IPS-20b (cell line): ENCODE measurements around the gene CCDC85A.

ENCODE experiments used
- H3K27ac ChIP-seq: one replicate; pipeline ENCODE4 v1.5.1; 2013; ENCODE audit warnings: low read length
- H3K27me3 ChIP-seq: 2 replicates; pipeline ENCODE4 v1.6.1; 2013; ENCODE audit warnings: mild to moderate bottlenecking, low read length, inconsistent platforms; ENCODE audit not compliant: insufficient read depth
- H3K36me3 ChIP-seq: 2 replicates; pipeline ENCODE4 v1.6.1; 2013; ENCODE audit warnings: low read depth, mild to moderate bottlenecking, inconsistent platforms, low read length, moderate library complexity; ENCODE audit not compliant: insufficient read depth
- H3K4me1 ChIP-seq: 2 replicates; pipeline ENCODE4 v1.6.1; 2013; ENCODE audit warnings: mild to moderate bottlenecking, control low read depth, inconsistent platforms, low read length, moderate library complexity; ENCODE audit not compliant: insufficient read depth
- H3K4me3 ChIP-seq: 2 replicates; pipeline ENCODE4 v1.5.1; 2013; ENCODE audit warnings: mild to moderate bottlenecking, low read length, inconsistent platforms
- H3K9ac ChIP-seq: 2 replicates; pipeline ENCODE4 v1.6.1; 2013; ENCODE audit warnings: low read depth, mild to moderate bottlenecking, inconsistent platforms, low read length, moderate library complexity
- H3K9me3 ChIP-seq: 2 replicates; pipeline ENCODE4 v1.6.1; 2013; ENCODE audit warnings: mild to moderate bottlenecking, low read depth, low read length, inconsistent platforms; ENCODE audit not compliant: insufficient read depth

Gene CCDC85A

DNA sequence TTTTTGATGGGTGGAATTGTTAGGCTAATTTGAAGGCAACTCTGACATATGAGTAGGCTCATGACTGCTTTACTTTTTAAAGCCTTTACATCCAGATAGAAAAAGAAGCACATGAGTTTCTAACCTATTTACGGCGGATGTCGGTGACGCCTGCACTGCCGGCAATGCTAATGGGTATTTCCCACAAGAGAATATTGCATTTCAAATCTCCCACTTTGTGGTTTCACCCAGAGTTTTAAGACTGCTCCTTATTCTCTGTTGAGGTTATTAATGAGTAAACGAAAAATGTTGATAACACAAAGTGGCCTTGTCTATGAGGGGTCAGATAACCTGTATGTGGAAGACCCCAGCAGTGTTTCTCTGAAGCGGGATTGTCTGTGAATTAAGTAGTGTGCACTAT, 14.0 kb downstream of the CCDC85A start:
- H3K27me3 ChIP-seq, result peaks cover 19% of the 10 kb centered on the region; the same call in 1 of the 2 replicates
- no peak overlapping the region for H3K9ac ChIP-seq
- H3K9me3 ChIP-seq, result no peaks in the 10 kb centered on the region
- H3K4me1 ChIP-seq, result no peaks in the 10 kb centered on the region
- no peak overlapping the region for H3K27ac ChIP-seq
- H3K36me3 ChIP-seq, result no peaks in the 10 kb centered on the region
- H3K4me3 ChIP-seq, result no peak overlapping the region

DNA sequence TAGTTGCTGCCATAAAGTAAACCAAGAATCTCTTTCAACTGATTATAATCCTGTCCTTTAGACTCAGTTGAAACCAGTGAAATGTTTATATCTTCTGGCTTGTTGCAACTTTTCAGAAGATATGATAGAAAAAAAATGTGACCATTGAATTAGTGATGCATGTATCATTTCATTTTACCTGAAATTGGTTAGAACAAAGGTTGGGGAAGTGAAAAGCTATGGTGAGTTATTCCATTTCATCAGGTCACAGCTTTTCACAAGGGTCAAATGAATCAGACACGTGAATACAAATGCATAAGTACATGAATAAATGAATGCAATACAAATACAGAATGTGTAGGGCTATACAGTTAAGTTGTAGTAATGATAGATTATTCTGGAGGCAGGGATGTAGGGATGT, 15.1 kb downstream of the CCDC85A start:
- Histone ChIP-seq H3K9me3 (no peaks in the 10 kb centered on the region), H3K27me3 (peaks cover 10% of the 10 kb centered on the region; the same call in 1 of the 2 replicates), H3K36me3 (no peaks in the 10 kb centered on the region), H3K27ac (no peak overlapping the region), H3K9ac (no peak overlapping the region), H3K4me3 (no peak overlapping the region), H3K4me1 (no peaks in the 10 kb centered on the region)

DNA sequence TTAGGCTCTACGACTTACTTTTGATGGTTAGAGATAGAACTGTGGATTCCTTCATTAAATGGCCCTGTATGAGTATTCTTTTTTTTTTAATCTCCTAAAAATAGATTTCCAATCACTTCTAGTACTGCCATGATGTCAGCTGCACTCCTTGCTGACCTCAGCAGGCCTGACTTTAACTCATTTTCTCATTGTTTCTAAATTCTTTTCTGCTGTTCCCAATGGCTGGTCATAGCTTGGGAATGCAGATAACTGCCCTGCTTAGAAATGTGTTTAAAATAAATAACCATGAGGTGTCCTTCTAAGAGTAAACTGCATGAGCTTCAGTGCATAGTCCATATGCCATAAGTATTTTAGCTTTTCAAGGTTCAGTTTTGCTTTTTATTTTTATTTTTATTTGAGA, 15.7 kb downstream of the CCDC85A start:
- H3K27me3 ChIP-seq, result peaks cover 5% of the 10 kb centered on the region; the same call in 1 of the 2 replicates
- H3K36me3 ChIP-seq, result no peaks in the 10 kb centered on the region
- H3K9me3 ChIP-seq, result no peaks in the 10 kb centered on the region
- H3K27ac ChIP-seq, result no peak overlapping the region
- H3K4me1 ChIP-seq, result no peaks in the 10 kb centered on the region
- no peak overlapping the region for H3K9ac ChIP-seq
- no peak overlapping the region for H3K4me3 ChIP-seq

DNA sequence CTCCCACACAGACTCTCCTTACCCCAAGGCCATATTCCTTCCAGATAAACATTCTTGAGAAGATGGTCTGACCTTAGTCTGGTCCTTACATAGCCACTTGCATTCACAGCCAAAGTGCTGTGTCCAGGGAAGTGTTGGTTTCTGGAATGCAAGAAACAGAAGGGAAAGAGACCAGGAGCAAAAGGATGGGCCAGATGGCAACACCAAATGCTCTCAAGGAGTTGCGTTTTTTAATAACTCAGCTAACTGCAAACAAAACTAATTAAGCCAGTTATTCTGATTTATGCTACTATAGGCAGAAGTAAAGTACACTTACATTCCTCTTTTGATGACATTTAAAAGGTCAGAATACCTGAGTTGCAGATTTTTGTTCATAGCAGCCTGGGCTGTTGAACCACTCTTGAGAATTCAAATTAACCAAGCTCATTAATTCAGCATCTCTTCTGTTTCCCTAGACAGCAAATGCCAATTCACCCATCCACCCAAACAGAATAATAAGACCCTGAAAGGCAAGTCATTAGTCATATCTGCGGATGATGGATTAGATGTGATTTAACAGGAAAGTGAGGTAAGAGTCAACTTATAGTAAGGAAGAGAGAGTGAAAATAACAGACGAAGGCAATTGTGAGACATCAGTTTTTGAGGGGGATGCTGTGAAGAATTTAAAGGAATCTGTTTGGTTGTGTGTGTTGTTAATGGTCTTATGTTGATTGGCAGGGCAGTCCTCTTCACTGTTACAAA, 18.8 kb downstream of the CCDC85A start:
- H3K4me1 ChIP-seq, result no peaks in the 10 kb centered on the region
- H3K9me3 ChIP-seq, result no peaks in the 10 kb centered on the region
- no peak overlapping the region for H3K4me3 ChIP-seq
- no peak overlapping the region for H3K27ac ChIP-seq
- no peaks in the 10 kb centered on the region; the same call in 1 of the 2 replicates for H3K27me3 ChIP-seq
- no peak overlapping the region for H3K9ac ChIP-seq
- no peaks in the 10 kb centered on the region for H3K36me3 ChIP-seq

DNA sequence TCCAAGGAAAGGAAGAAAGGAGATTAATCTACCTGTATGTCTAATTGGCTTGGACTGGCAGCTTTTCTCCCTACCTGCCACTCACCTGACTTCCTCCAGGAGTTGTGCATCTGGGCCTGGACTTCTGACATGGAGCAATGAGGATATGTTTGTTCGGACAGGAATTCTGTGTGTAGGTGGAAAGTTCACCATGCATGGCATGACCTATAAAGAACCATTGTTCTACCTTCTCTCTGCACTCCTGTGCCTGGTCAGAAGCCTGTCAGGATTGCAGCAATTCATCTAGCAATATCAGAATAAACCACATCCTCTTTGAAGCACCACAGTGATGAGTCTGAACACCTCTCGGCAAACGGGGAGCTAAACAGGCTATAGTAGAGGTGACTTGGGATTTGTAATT, 20.8 kb downstream of the CCDC85A start:
- H3K27me3 ChIP-seq, result no peaks in the 10 kb centered on the region; the same call in 1 of the 2 replicates
- H3K36me3 ChIP-seq, result no peaks in the 10 kb centered on the region
- H3K9me3 ChIP-seq, result no peaks in the 10 kb centered on the region
- no peak overlapping the region for H3K27ac ChIP-seq
- H3K4me3 ChIP-seq, result no peak overlapping the region
- H3K9ac ChIP-seq, result no peak overlapping the region
- no peaks in the 10 kb centered on the region for H3K4me1 ChIP-seq

DNA sequence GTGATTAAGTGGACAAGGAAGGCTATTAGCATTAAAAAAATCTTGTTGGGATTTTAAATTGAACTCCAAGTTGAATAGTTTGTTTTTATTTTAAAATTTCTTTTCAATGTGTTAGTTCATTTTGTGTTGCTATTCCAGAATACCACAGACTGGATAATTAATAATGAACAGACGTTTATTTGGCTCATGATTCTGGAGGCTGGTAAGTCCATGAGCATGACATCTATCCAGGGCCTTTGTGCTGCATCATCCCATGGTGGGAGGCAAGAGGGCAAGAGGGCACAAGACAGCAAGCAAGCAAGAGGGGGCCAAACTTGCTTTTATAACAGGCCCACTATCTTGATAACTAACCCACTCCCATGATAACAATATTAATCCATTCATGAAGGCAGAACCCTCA, 22.5 kb downstream of the CCDC85A start:
- Histone ChIP-seq H3K27ac (no peak overlapping the region), H3K4me1 (no peaks in the 10 kb centered on the region), H3K27me3 (no peaks in the 10 kb centered on the region; the same call in 1 of the 2 replicates), H3K36me3 (no peaks in the 10 kb centered on the region), H3K4me3 (no peak overlapping the region), H3K9me3 (no peaks in the 10 kb centered on the region), H3K9ac (no peak overlapping the region)

DNA sequence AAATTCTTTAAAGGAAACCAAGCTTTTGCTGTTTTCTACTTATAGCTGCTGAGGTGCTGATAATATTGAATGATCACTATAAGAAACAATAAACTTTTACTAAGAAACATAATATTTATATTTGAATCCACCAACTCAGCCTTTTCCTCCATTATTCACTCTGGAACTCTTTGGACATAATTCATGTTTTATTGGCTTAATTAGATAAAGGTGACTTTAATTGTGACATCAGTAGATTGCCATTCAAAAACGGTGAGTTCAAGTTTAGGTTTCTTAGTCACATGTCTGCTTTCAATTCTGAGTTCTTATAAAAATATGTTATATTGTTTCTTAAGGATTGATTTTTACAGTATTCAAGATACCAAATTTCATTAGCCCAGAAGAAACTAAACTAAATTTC, 24.0 kb downstream of the CCDC85A start:
- H3K4me1 ChIP-seq, result no peaks in the 10 kb centered on the region
- H3K27ac ChIP-seq, result no peak overlapping the region
- no peaks in the 10 kb centered on the region for H3K9me3 ChIP-seq
- H3K9ac ChIP-seq, result no peak overlapping the region
- H3K4me3 ChIP-seq, result no peak overlapping the region
- H3K27me3 ChIP-seq, result no peaks in the 10 kb centered on the region; the same call in 1 of the 2 replicates
- no peaks in the 10 kb centered on the region for H3K36me3 ChIP-seq

DNA sequence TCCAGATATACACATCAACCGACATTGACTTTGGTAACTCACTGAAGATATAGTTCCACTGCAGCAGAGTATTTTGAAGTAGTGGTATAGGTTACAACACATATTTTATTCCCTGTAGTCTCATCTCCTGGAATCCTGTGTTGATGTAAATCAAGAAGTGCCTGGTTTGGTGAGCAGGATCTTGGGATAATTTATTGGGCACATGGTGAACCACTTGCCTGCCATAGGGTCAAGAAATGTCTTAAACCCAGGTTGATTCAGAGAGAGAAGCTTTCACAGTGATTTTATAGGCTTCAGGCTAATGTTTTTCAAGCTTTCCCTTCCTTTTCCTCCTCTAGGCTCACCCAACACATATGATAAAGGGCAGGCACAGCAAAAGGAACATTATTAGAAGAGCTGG, 24.6 kb downstream of the CCDC85A start:
- Histone ChIP-seq H3K27ac (no peak overlapping the region), H3K36me3 (no peaks in the 10 kb centered on the region), H3K4me3 (no peak overlapping the region), H3K9ac (no peak overlapping the region), H3K27me3 (no peaks in the 10 kb centered on the region; the same call in 1 of the 2 replicates), H3K4me1 (no peaks in the 10 kb centered on the region), H3K9me3 (no peaks in the 10 kb centered on the region)

DNA sequence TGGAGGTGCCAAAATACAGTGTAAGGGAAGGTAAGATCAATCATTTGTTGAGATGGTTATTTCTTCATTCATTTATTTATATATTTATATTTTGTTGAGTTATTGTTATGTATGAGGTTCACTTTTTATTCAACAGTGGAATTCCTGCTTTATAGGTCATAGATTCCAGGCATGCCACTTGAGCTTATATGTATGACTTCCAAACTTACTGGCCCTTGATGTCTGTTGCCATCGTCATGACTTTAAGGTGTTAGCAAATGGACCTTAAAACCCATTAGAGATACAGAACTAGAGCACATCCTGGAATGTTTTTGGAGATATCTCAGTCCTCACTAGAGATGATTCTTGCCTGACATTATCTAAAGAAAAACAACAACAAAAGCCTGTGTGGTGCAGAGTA, 25.9 kb downstream of the CCDC85A start:
- no peak overlapping the region for H3K27ac ChIP-seq
- H3K36me3 ChIP-seq, result no peaks in the 10 kb centered on the region
- no peak overlapping the region for H3K9ac ChIP-seq
- no peaks in the 10 kb centered on the region for H3K9me3 ChIP-seq
- no peaks in the 10 kb centered on the region; the same call in 1 of the 2 replicates for H3K27me3 ChIP-seq
- no peaks in the 10 kb centered on the region for H3K4me1 ChIP-seq
- H3K4me3 ChIP-seq, result no peak overlapping the region

DNA sequence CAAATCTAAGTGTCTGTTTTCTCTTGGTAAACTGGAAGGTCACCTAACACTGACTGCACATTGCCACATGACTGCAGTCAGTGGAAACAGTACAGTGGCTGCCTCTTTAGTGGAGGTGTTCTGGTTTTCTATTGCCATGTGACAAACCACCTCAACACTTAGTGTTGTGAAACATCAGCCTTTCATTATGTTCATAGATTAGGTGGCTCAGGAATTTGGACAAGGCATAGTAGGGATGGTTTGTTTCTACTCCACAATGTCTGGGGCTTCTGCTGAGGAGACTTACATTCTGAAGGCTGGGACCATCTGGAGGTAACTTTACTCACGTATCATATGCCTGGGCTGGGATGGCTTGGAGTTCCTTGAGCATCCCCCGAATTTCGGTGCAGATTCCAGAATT, 26.5 kb downstream of the CCDC85A start:
- Histone ChIP-seq H3K36me3 (no peaks in the 10 kb centered on the region), H3K27ac (no peak overlapping the region), H3K9me3 (no peaks in the 10 kb centered on the region), H3K4me3 (no peak overlapping the region), H3K9ac (no peak overlapping the region), H3K27me3 (no peaks in the 10 kb centered on the region; the same call in 1 of the 2 replicates), H3K4me1 (no peaks in the 10 kb centered on the region)

DNA sequence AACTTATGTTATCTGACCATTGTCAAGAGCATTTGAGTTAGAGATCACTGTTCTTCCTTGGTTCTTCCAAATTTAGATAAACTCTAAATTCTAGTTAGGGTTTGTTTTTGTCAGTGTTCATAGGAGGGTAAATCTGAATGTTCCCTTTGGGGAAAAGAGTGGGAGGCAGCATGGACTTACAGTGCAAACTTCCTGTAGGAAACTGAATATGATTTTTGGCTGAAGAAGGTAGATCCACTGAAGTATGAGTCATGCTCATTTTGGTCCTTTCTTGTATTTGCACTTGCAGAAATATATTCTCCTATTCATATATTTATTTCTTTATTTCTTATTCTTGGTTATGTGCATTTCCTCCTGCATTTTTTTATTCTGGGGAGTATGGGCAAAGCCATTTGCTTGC, 27.3 kb downstream of the CCDC85A start:
- no peaks in the 10 kb centered on the region for H3K36me3 ChIP-seq
- no peak overlapping the region for H3K4me3 ChIP-seq
- no peaks in the 10 kb centered on the region for H3K4me1 ChIP-seq
- H3K27ac ChIP-seq, result no peak overlapping the region
- no peaks in the 10 kb centered on the region for H3K9me3 ChIP-seq
- H3K9ac ChIP-seq, result no peak overlapping the region
- no peaks in the 10 kb centered on the region; the same call in 1 of the 2 replicates for H3K27me3 ChIP-seq

DNA sequence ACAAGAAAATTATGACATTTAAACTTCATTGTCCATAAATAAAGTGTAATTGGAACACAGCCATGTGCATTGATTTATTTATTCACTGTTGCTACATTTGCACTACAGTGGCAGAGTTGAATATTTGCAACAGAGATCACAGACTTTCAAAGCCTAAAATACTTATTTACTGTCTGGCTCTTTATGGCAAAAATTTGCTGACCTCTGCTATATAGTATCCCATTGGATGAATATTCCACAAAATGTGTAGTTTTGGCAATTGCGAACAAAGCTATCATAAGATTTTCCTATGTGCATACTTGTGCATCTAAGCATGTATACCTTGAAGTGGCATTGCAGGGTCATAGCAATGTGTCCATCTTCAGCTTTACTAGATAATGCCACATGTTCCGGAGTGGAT, 32.1 kb downstream of the CCDC85A start:
- no peaks in the 10 kb centered on the region for H3K9me3 ChIP-seq
- H3K4me3 ChIP-seq, result no peak overlapping the region
- no peaks in the 10 kb centered on the region; the same call in 1 of the 2 replicates for H3K27me3 ChIP-seq
- H3K27ac ChIP-seq, result no peak overlapping the region
- no peak overlapping the region for H3K9ac ChIP-seq
- H3K4me1 ChIP-seq, result no peaks in the 10 kb centered on the region
- no peaks in the 10 kb centered on the region for H3K36me3 ChIP-seq
